Thyroid gland (tissue), 4 donors: Measurements from ENCODE around the gene PRDM7. TPM values are rescaled to one million over a fixed set of nuclear protein-coding genes. Genes with fewer than 3 reads are reported as not detected.
A peak's percentile ranks its signal among the peaks of the same experiment; 100 is the strongest.

Experiments used
- DNase-seq, 2 donors: peaks; one replicate each; pipeline ENCODE4 v3.0.0-alpha.2; 2019
- H3K27ac ChIP-seq, 3 donors: fragments of 200-600 bp; sonication (generic); 1 replicate in 2 of 3; 2 replicates in 1 of 3; pipeline ENCODE4 v1.5.1; 2016 to 2019; ENCODE audit warnings: mild to moderate bottlenecking in 1 of 3, moderate library complexity in 1 of 3
- H3K27me3 ChIP-seq: fragments of 200-600 bp; sonication (generic); one replicate; pipeline ENCODE4 v1.5.1; 2019
- H3K36me3 ChIP-seq, 2 donors: fragments of 200-600 bp; sonication (generic); one replicate each; pipeline ENCODE4 v1.5.1; 2016 to 2019
- H3K4me1 ChIP-seq, 2 donors: fragments of 200-600 bp; sonication (generic); one replicate each; pipeline ENCODE4 v1.5.1; 2017 to 2019
- H3K4me3 ChIP-seq, 3 donors: fragments of 200-600 bp; sonication (generic); replicated peaks in 1 of 3; 1 replicate in 2 of 3; 2 replicates in 1 of 3; pipeline ENCODE4 v1.5.1; 2016; ENCODE audit warnings: mild to moderate bottlenecking in 1 of 3
- H3K9me3 ChIP-seq: fragments of 200-600 bp; sonication (generic); one replicate; pipeline ENCODE4 v1.5.1; 2017
- CTCF ChIP-seq, 6 experiments: fragments of 200-600 bp in 3 of 6; fragments of 450-650 bp in 3 of 6; sonication (generic) in 3 of 6; IDR thresholded peaks; one replicate each; pipeline ENCODE4 v1.5.1; 2016 to 2019; ENCODE audit warnings: antibody characterized with exemption in 6 of 6, mild to moderate bottlenecking in 2 of 6, inconsistent platforms in 1 of 6, moderate library complexity in 1 of 6
- POLR2A ChIP-seq, 2 donors: fragments of 450-650 bp; IDR thresholded peaks; one replicate each; pipeline ENCODE4 v1.6.1; 2017; ENCODE audit warnings: antibody characterized with exemption in 2 of 2, mild to moderate bottlenecking in 2 of 2, moderate library complexity in 1 of 2
- WGBS, 2 donors: methylation state at CpG; one replicate each; pipeline ENCODE4 v1.1.5; 2017; 5-methylcytosine and 5-hydroxymethylcytosine counted together
- intact Hi-C: fragments of 100-400 bp; cut with DNase I; formaldehyde crosslinking; loops from one replicate; pipeline ENCODE4 v1.15.1; 2023
- total RNA-seq, 4 donors: library from RNA; depleted of rRNA; stranded (reverse); fragments of >200 nt; gene quantifications; one replicate each; pipeline ENCODE4 v1.2.3, GENCODE V29; 2016

Gene PRDM7
- total RNA-seq, 4 donors from 2014 or later, result not detected

GRCh38 chr16:90022209-90023077 lies 54.7 kb downstream of the PRDM7 start:
- peak; percentile 94 to 96 for DNase-seq
- Histone ChIP-seq H3K9me3 (no peaks in the 10 kb centered on the region), H3K27ac (peak overlapping the region in 2 of 3 donors; percentile 43 to 46), H3K36me3 (no peaks in the 10 kb centered on the region), H3K27me3 (no peaks in the 10 kb centered on the region), H3K4me1 (peaks cover 20 to 27% of the 10 kb centered on the region in 2 donors), H3K4me3 (peak overlapping the region; percentile 45 to 56 (median 46))
- intact Hi-C loops, result no loop called here
- 9 to 11% methylated on average over 17 to 19 of the region's 57 CpGs for WGBS, 2 donors
- peak in 1 of 2 donors; percentile 65 for TF ChIP-seq POLR2A (IDR thresholded peaks at IDR 0.05)
- TF ChIP-seq CTCF (IDR thresholded peaks at IDR 0.05), result no peak

GRCh38 chr16:90020838-90021382 lies 56.2 kb downstream of the PRDM7 start:
- Histone ChIP-seq H3K4me3 (no peak overlapping the region), H3K36me3 (no peaks in the 10 kb centered on the region), H3K9me3 (no peaks in the 10 kb centered on the region), H3K27ac (no peak overlapping the region), H3K4me1 (peaks cover 20 to 27% of the 10 kb centered on the region in 2 donors), H3K27me3 (no peaks in the 10 kb centered on the region)
- no peak for TF ChIP-seq CTCF (IDR thresholded peaks at IDR 0.05)
- WGBS, 2 donors, result 78 to 82% methylated on average over 2 of the region's 2 CpGs
- intact Hi-C loops, result no loop called here
- no peak for DNase-seq

DNA sequence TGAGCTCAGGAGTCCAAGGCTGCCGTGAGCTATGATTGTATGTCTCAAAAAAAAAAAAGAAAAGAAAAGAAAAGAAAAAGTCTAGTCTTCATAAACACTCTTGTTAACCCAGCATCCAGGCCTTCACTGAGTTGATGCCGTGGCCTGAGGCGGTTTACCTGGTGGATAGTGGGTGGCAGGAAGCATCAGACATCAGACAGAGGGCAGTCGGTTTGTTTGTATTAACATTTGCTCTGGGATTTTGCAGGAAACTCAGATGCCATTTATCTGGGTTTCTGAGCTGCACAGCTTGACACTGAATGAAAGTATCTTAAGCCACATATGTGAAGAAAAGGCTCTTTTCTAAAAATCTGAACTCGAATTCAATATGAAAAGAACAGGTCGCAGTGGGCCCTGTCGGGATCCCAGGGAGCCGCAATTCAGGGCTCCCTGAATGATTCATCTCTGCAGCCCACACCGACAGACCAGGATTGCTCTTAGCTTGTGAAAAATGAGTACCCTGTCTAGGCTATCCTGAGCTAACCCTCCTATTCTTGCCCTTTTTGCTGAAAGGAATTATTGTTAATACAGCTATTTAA lies 56.8 kb downstream of the PRDM7 start:
- DNase-seq, result no peak
- no peaks in the 10 kb centered on the region for H3K27me3 ChIP-seq
- H3K36me3 ChIP-seq, result no peaks in the 10 kb centered on the region
- intact Hi-C loops, result no loop called here
- H3K4me1 ChIP-seq, result peaks cover 20 to 27% of the 10 kb centered on the region in 2 donors
- TF ChIP-seq CTCF (IDR thresholded peaks at IDR 0.05) (no peak), POLR2A (IDR thresholded peaks at IDR 0.05) (no peak)
- no peaks in the 10 kb centered on the region for H3K9me3 ChIP-seq
- H3K4me3 ChIP-seq, result peak overlapping the region in 1 of 3 donors; percentile 73
- WGBS, 2 donors, result 68 to 76% methylated on average over 9 of the region's 9 CpGs
- H3K27ac ChIP-seq, result no peak overlapping the region

DNA sequence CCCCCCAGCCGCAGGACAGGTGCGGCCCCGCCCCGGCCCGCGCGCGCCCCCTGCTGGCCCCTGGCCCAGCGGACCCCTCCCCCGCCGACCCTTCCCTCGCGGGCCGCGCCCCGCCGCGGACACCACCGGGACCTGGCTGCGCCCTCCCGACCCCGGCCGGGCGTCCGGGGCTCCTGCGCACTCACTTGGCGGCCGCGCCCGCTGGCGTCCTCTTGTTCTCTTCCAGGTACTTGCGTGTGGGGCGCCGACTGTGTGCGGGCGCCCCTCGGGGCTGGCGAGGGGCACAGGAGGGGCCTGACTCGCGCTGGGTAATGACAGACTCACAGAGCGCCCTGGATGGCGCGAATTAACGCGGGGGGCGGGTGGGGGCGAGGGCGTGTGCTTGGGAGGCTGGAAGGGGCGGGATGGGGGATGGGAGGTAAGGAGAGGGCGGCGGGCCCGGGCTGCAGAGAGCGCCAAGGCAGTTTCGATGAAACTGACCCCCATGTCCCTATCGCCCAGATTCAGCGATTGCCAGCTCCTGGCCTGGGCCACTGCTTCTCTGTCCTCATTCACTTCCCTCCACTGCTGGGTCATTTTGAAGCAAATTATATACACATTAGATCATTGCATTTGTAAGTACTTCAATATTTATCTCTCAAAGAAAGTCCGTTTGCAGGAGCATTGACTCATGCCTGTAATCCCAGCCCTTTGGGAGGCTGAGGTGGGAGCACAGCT lies 57.4 kb downstream of the PRDM7 start:
- H3K4me3 ChIP-seq, result peak overlapping the region; percentile 27 to 73 (median 65)
- DNase-seq, result peak; percentile 33 to 44
- peak overlapping the region in 1 of 3 donors; percentile 46 for H3K27ac ChIP-seq
- H3K27me3 ChIP-seq, result no peaks in the 10 kb centered on the region
- 2 to 4% methylated on average over 12 to 20 of the region's 57 CpGs for WGBS, 2 donors
- intact Hi-C loops, result no loop called here
- TF ChIP-seq POLR2A (IDR thresholded peaks at IDR 0.05) (no peak), CTCF (IDR thresholded peaks at IDR 0.05) (peak in 3 of 6 experiments; percentile 36 to 60 (median 45))
- H3K9me3 ChIP-seq, result no peaks in the 10 kb centered on the region
- H3K36me3 ChIP-seq, result no peaks in the 10 kb centered on the region
- H3K4me1 ChIP-seq, result peaks cover 20 to 27% of the 10 kb centered on the region in 2 donors
